GM23338 (cell line): ENCODE measurements around the gene C3orf22. TPM values are rescaled to one million over a fixed set of nuclear protein-coding genes. Genes with fewer than 3 reads are reported as not detected.

ENCODE experiments used
- ATAC-seq: fragments of 200-7000 bp; cut with Tn5 transposase; 3 replicates; pipeline ENCODE4 v1.9.1; 2020
- DNase-seq: peaks from one replicate; pipeline ENCODE4 v3.0.0-alpha.2; 2015; ENCODE audit warnings: low spot score
- H2AFZ ChIP-seq: fragments of 200-600 bp; sonication (generic); 2 replicates; pipeline ENCODE4 v1.8.0; 2016; ENCODE audit warnings: antibody characterized with exemption, mild to moderate bottlenecking, moderate library complexity
- H3F3A ChIP-seq: fragments of 200-600 bp; sonication (generic); replicated peaks from 2 replicates; pipeline ENCODE4 v1.8.0; 2017; ENCODE audit warnings: antibody characterized with exemption, mixed run types, low read depth
- H3K27ac ChIP-seq: fragments of 200-600 bp; sonication (generic); 2 replicates; pipeline ENCODE4 v1.6.1; 2016; ENCODE audit warnings: low read depth
- H3K27me3 ChIP-seq: fragments of 200-600 bp; sonication (generic); 2 replicates; pipeline ENCODE4 v1.8.0; 2016; ENCODE audit warnings: mild to moderate bottlenecking, mixed run types, moderate library complexity; ENCODE audit not compliant: insufficient read depth
- H3K36me3 ChIP-seq: fragments of 200-600 bp; sonication (generic); 2 replicates; pipeline ENCODE4 v1.8.0; 2016; ENCODE audit warnings: mild to moderate bottlenecking; ENCODE audit not compliant: insufficient read depth
- H3K4me1 ChIP-seq: fragments of 200-600 bp; sonication (generic); 2 replicates; pipeline ENCODE4 v1.8.0; 2016; ENCODE audit warnings: mild to moderate bottlenecking, moderate library complexity; ENCODE audit not compliant: insufficient read depth
- H3K4me2 ChIP-seq: fragments of 200-600 bp; sonication (generic); 2 replicates; pipeline ENCODE4 v1.7.1; 2017; ENCODE audit warnings: mixed run types
- H3K4me3 ChIP-seq: fragments of 200-600 bp; sonication (generic); 2 replicates; pipeline ENCODE4 v1.6.1; 2016; ENCODE audit warnings: mixed run types
- H3K79me2 ChIP-seq: fragments of 200-600 bp; sonication (generic); replicated peaks from 2 replicates; pipeline ENCODE4 v1.8.0; 2017; ENCODE audit warnings: mild to moderate bottlenecking; ENCODE audit not compliant: insufficient read depth
- H3K9me2 ChIP-seq: fragments of 200-600 bp; sonication (generic); 2 replicates; pipeline ENCODE4 v1.8.0; 2017; ENCODE audit not compliant: insufficient read depth
- H4K20me1 ChIP-seq: fragments of 200-600 bp; sonication (generic); replicated peaks from 2 replicates; pipeline ENCODE4 v1.8.0; 2017; ENCODE audit warnings: mild to moderate bottlenecking; ENCODE audit not compliant: insufficient read depth
- H3K27ac Mint-ChIP-seq: 2 replicates; pipeline ENCODE4 v1.8.0; 2020; ENCODE audit warnings: inconsistent platforms, mild to moderate bottlenecking, moderate library complexity, mixed read lengths
- H3K27me3 Mint-ChIP-seq: 3 replicates; pipeline ENCODE4 v1.8.0; 2022; ENCODE audit warnings: low read depth, mild to moderate bottlenecking, moderate library complexity, mixed read lengths, inconsistent platforms; ENCODE audit not compliant: insufficient read depth, poor library complexity
- H3K36me3 Mint-ChIP-seq: 3 replicates; pipeline ENCODE4 v1.8.0; 2021; ENCODE audit warnings: low read depth, mild to moderate bottlenecking, inconsistent platforms, moderate library complexity, mixed read lengths
- H3K4me1 Mint-ChIP-seq: 3 replicates; pipeline ENCODE4 v1.8.0; 2020; ENCODE audit warnings: mild to moderate bottlenecking, inconsistent platforms, mixed read lengths
- H3K4me3 Mint-ChIP-seq: 3 replicates; pipeline ENCODE4 v1.8.0; 2021; ENCODE audit warnings: moderate library complexity, mild to moderate bottlenecking, inconsistent platforms, mixed read lengths
- H3K9me3 Mint-ChIP-seq: 3 replicates; pipeline ENCODE4 v1.8.0; 2020; ENCODE audit warnings: moderate library complexity, mild to moderate bottlenecking, inconsistent platforms, mixed read lengths
- CREB1 ChIP-seq: fragments of 250-450 bp; sonication (Bioruptor Pico); IDR thresholded peaks from 2 replicates; pipeline ENCODE4 v1.5.0; 2020; ENCODE audit warnings: low read depth, mild to moderate bottlenecking, moderate library complexity
- CTCF ChIP-seq, 2 experiments: fragments of 200-600 bp in 1 of 2; sonication (generic) in 1 of 2; conservative IDR thresholded peaks; 2 replicates each; pipeline versions ENCODE4 v1.5.1 to v1.6.1; 2016 to 2017; ENCODE audit warnings: antibody characterized with exemption in 2 of 2, low read depth in 2 of 2, mild to moderate bottlenecking in 2 of 2, moderate library complexity in 1 of 2
- ETS1 ChIP-seq: IDR thresholded peaks from 2 replicates; pipeline ENCODE4 v1.6.1; 2016; ENCODE audit warnings: antibody characterized with exemption
- EZH2 ChIP-seq: fragments of 200-600 bp; sonication (generic); IDR thresholded peaks from one replicate; pipeline ENCODE4 v1.8.0; 2017; ENCODE audit warnings: antibody characterized with exemption, mild to moderate bottlenecking, low read depth; ENCODE audit not compliant: unreplicated experiment
- EZH2phosphoT487 ChIP-seq: fragments of 200-600 bp; sonication (generic); IDR thresholded peaks from one replicate; pipeline ENCODE4 v1.8.1; 2018; ENCODE audit warnings: antibody characterized with exemption; ENCODE audit not compliant: unreplicated experiment
- JUNB ChIP-seq: IDR thresholded peaks from one replicate; pipeline ENCODE4 v1.6.1; 2016; ENCODE audit warnings: antibody characterized with exemption; ENCODE audit not compliant: unreplicated experiment
- NANOG ChIP-seq: IDR thresholded peaks from 2 replicates; pipeline ENCODE4 v1.6.1; 2016; ENCODE audit warnings: antibody characterized with exemption, borderline replicate concordance
- POLR2AphosphoS5 ChIP-seq: IDR thresholded peaks from 2 replicates; pipeline ENCODE4 v1.6.1; 2016; ENCODE audit warnings: antibody characterized with exemption, low read depth
- STAT1 ChIP-seq: IDR thresholded peaks from one replicate; pipeline ENCODE4 v1.6.1; 2016; ENCODE audit warnings: antibody characterized with exemption; ENCODE audit not compliant: unreplicated experiment
- ZNF114 ChIP-seq: fragments of 250-450 bp; sonication (Bioruptor Pico); IDR thresholded peaks from 2 replicates; pipeline ENCODE4 v1.5.0; 2020; ENCODE audit warnings: mild to moderate bottlenecking, moderate library complexity
- ZNF331 ChIP-seq: fragments of 250-450 bp; sonication (Bioruptor Pico); IDR thresholded peaks from 2 replicates; pipeline ENCODE4 v1.5.0; 2020; ENCODE audit warnings: low read depth, mild to moderate bottlenecking, moderate library complexity
- ZNF462 ChIP-seq: fragments of 250-450 bp; sonication (Bioruptor Pico); IDR thresholded peaks from 2 replicates; pipeline ENCODE4 v1.5.0; 2020; ENCODE audit warnings: mild to moderate bottlenecking, moderate library complexity
- polyA plus RNA-seq: library from polyadenylated mRNA; unstranded; fragments of >200 nt; fragmentation: Nextera tagmentation; extraction: Ambion mirVana; gene quantifications from 2 replicates; pipeline ENCODE4 v1.2.1, GENCODE V29; 2016
- total RNA-seq: library from RNA; depleted of rRNA; stranded (reverse); fragments of >200 nt; shearing (Covaris generic); gene quantifications from 2 replicates; pipeline ENCODE4 v1.2.3, GENCODE V29; 2014

The C3orf22 gene
- total and polyA plus RNA-seq, 2 experiments from 2014 or later: not detected

- Histone ChIP-seq H4K20me1 (no peaks in the 10 kb centered on the region), H3F3A (no peaks in the 10 kb centered on the region), H3K9me2 (no peaks in the 10 kb centered on the region), H3K4me3 (no peak overlapping the region), H3K4me2 (no peak overlapping the region), H3K27me3 (no peaks in the 10 kb centered on the region), H3K79me2 (no peaks in the 10 kb centered on the region), H3K27ac (no peak overlapping the region), H3K36me3 (no peaks in the 10 kb centered on the region), H2AFZ (no peak overlapping the region), H3K4me1 (peaks cover 12% of the 10 kb centered on the region)
- Mint-ChIP-seq H3K36me3 (no peaks in the 10 kb centered on the region), H3K9me3 (no peaks in the 10 kb centered on the region; the same call in 2 of the 3 replicates), H3K27ac (no peak overlapping the region), H3K27me3 (peaks cover 12% of the 10 kb centered on the region), H3K4me3 (no peak overlapping the region; the same call in 2 of the 3 replicates), H3K4me1 (peaks cover 24% of the 10 kb centered on the region)
- ATAC-seq (no peak), DNase-seq (no peak)
- TF ChIP-seq ZNF114 (CRISPR knock-in tag): no peak
- TF ChIP-seq EZH2: no peak
- no peak for TF ChIP-seq EZH2phosphoT487
- no peak for TF ChIP-seq ETS1
- TF ChIP-seq ZNF462 (CRISPR knock-in tag): no peak
- TF ChIP-seq STAT1: no peak
- TF ChIP-seq POLR2AphosphoS5: no peak
- TF ChIP-seq CTCF (conservative IDR thresholded peaks at IDR 0.05; ENCODE audit: low read depth in 2 of 2): no peak
- no peak for TF ChIP-seq CREB1 (CRISPR knock-in tag)
- no peak for TF ChIP-seq ZNF331 (CRISPR knock-in tag)
- no peak for TF ChIP-seq NANOG
- TF ChIP-seq JUNB: no peak
These were observed 5.2 kb downstream of the C3orf22 start for GRCh38 chr3:126553284-126554084.
